H4 (cell line): ENCODE measurements around the gene DUSP8. TPM values are rescaled to one million over a fixed set of nuclear protein-coding genes. Genes with fewer than 3 reads are reported as not detected.

Experiments used
- total RNA-seq: library from RNA; depleted of rRNA; stranded (reverse); fragments of >200 nt; shearing (Covaris generic); gene quantifications from 2 replicates; pipeline ENCODE4 v1.2.3, GENCODE V29; 2014; rRNA removed

Gene DUSP8
- total RNA-seq, 1 experiment from 2014 or later: 3.2 TPM

Other genes starting within 250 kb of the DUSP8 start
- gene BRSK2, start 182.3 kb downstream of the DUSP8 start, total RNA-seq: 1.3 and 2.5 TPM in 2 replicates
- gene MOB2, start 85.5 kb downstream of the DUSP8 start, total RNA-seq: 15.2 and 18.1 TPM in 2 replicates
- gene KRTAP5-1, start 13.0 kb upstream of the DUSP8 start, total RNA-seq: not detected in 2 replicates
- not detected in 2 replicates for gene KRTAP5-2, start 26.0 kb upstream of the DUSP8 start, total RNA-seq
- not detected in 2 replicates for gene KRTAP5-3, start 36.2 kb upstream of the DUSP8 start, total RNA-seq
- gene KRTAP5-4, start 49.9 kb upstream of the DUSP8 start, total RNA-seq: not detected in 2 replicates
- gene KRTAP5-5, start 57.5 kb upstream of the DUSP8 start, total RNA-seq: not detected in 2 replicates
- gene KRTAP5-6, start 124.9 kb upstream of the DUSP8 start, total RNA-seq: not detected in 2 replicates
- gene IFITM10, start 178.3 kb upstream of the DUSP8 start, total RNA-seq: 1.4 and 2.0 TPM in 2 replicates
- 516 and 559 TPM in 2 replicates for gene CTSD, start 191.7 kb upstream of the DUSP8 start, total RNA-seq